K562 (cell line): Measurements from ENCODE around the gene SPTBN5. TPM values are rescaled to one million over a fixed set of nuclear protein-coding genes. Genes with fewer than 3 reads are reported as not detected.

Source experiments
- ATAC-seq: fragments of 200-7000 bp; cut with Tn5 transposase; 3 replicates; pipeline ENCODE4 v1.9.1; 2020; ENCODE audit warnings: moderate library complexity
- BruUV-seq: library from RNA; stranded (reverse); fragments of 400-500 nt; replicated peaks from 2 replicates; lab custom pipeline; 2021; lab: Mats Ljungman, UMichigan
- CTCF ChIA-PET: fragments of 300-600 bp; formaldehyde crosslinking; extraction: SDS; loops from one replicate; lab custom pipeline; 2021; ENCODE audit warnings: low intra/inter-chr PET ratio; lab: Yijun Ruan, JAX
- POLR2A ChIA-PET: fragments of 300-600, 350-650 bp; sonication (Branson Sonifier 250); formaldehyde crosslinking; extraction: SDS; loops from one replicate; lab custom pipeline; 2021; ENCODE audit warnings: antibody characterized with exemption, inconsistent platforms; lab: Yijun Ruan, JAX
- DNase-seq, 4 experiments: peaks; one replicate each; pipeline versions ENCODE4 v3.0.0 to v3.0.0-alpha.2; 2011 to 2018; ENCODE audit warnings: low spot score in 3 of 4, mixed read lengths in 3 of 4; ENCODE audit errors: extremely low read depth in 1 of 4
- FAIRE-seq: peaks from 2 replicates; lab custom pipeline; 2011; peaks lifted over from hg19 to GRCh38; lab: Jason Lieb, UNC
- H2AFZ ChIP-seq: 2 replicates; pipeline ENCODE4 v1.6.0; 2011; ENCODE audit warnings: low read depth, low read length, control low read depth, inconsistent platforms
- H3K27ac ChIP-seq: fragments of 200-600 bp; 3 replicates; pipeline ENCODE4 v1.8.0; 2011; ENCODE audit warnings: low read depth, mild to moderate bottlenecking, control low read depth, inconsistent platforms, low read length, moderate library complexity, mixed read lengths; ENCODE audit errors: extremely low read depth
- H3K27me3 ChIP-seq, 2 experiments: fragments of 300-600 bp in 1 of 2; 2 replicates in 1 of 2; 3 replicates in 1 of 2; pipeline versions ENCODE4 v1.6.0 to v1.8.0; 2011; ENCODE audit warnings: inconsistent platforms in 2 of 2, low read length in 2 of 2, mild to moderate bottlenecking in 1 of 2, mixed read lengths in 1 of 2, moderate library complexity in 1 of 2; ENCODE audit not compliant: control insufficient read depth in 2 of 2, insufficient read depth in 2 of 2
- H3K36me3 ChIP-seq: fragments of 300-600 bp; 3 replicates; pipeline ENCODE4 v1.8.0; 2011; ENCODE audit warnings: mild to moderate bottlenecking, low read length, inconsistent platforms; ENCODE audit not compliant: control insufficient read depth, insufficient read depth
- H3K4me1 ChIP-seq, 2 experiments: fragments of 200-600 bp in 1 of 2; replicated peaks in 1 of 2; 2 replicates in 1 of 2; 3 replicates in 1 of 2; pipeline versions ENCODE4 v1.5.1 to v1.8.0; 2011; ENCODE audit warnings: inconsistent platforms in 2 of 2, low read length in 2 of 2, mild to moderate bottlenecking in 1 of 2, mixed read lengths in 1 of 2, moderate library complexity in 1 of 2; ENCODE audit not compliant: control insufficient read depth in 2 of 2, insufficient read depth in 2 of 2
- H3K4me2 ChIP-seq: 2 replicates; pipeline ENCODE4 v1.6.1; 2011; ENCODE audit warnings: low read length, control low read depth, inconsistent platforms, mixed read lengths; ENCODE audit not compliant: insufficient read depth
- H3K4me3 ChIP-seq: fragments of 200-600 bp; sonication (generic), shearing (Covaris generic); 2 replicates; pipeline ENCODE4 v1.5.1; 2016; ENCODE audit warnings: control low read depth, inconsistent platforms
- H3K79me2 ChIP-seq: fragments of 200-600 bp; 3 replicates; pipeline ENCODE4 v1.8.0; 2011; ENCODE audit warnings: low read length, inconsistent platforms; ENCODE audit not compliant: control insufficient read depth, insufficient read depth
- H3K9ac ChIP-seq, 2 experiments: 2 replicates each; pipeline versions ENCODE4 v1.6.0 to v1.6.1; 2011; ENCODE audit warnings: low read depth in 2 of 2, low read length in 2 of 2, control low read depth in 1 of 2, inconsistent platforms in 1 of 2, mild to moderate bottlenecking in 1 of 2, mixed read lengths in 1 of 2; ENCODE audit not compliant: insufficient read depth in 1 of 2
- H3K9me1 ChIP-seq: one replicate; pipeline ENCODE4 v1.6.0; 2011; ENCODE audit warnings: inconsistent platforms, mild to moderate bottlenecking, low read length, moderate library complexity; ENCODE audit not compliant: control insufficient read depth, insufficient read depth
- H3K9me3 ChIP-seq: replicated peaks from 2 replicates; pipeline ENCODE4 v1.5.1; 2011; ENCODE audit warnings: low read depth, low read length, inconsistent platforms; ENCODE audit not compliant: control insufficient read depth, insufficient read depth
- H4K20me1 ChIP-seq: replicated peaks from 2 replicates; pipeline ENCODE4 v1.6.1; 2011; ENCODE audit warnings: low read length, inconsistent platforms, mixed read lengths; ENCODE audit not compliant: control insufficient read depth, insufficient read depth
- BCLAF1 ChIP-seq, 2 experiments: fragments of 450-650 bp in 1 of 2; IDR thresholded peaks; 2 replicates each; pipeline ENCODE4 v1.6.1; 2011 to 2017; ENCODE audit warnings: low read depth in 2 of 2, antibody characterized with exemption in 1 of 2, borderline replicate concordance in 1 of 2, low read length in 1 of 2, mild to moderate bottlenecking in 1 of 2, mixed read lengths in 1 of 2; ENCODE audit not compliant: control insufficient read depth in 1 of 2
- CLOCK ChIP-seq: fragments of 250-450 bp; sonication (Bioruptor Pico); IDR thresholded peaks from 2 replicates; pipeline ENCODE4 v1.4.0; 2020; ENCODE audit warnings: mild to moderate bottlenecking, moderate library complexity, borderline replicate concordance
- NFIC ChIP-seq: fragments of 450-650 bp; IDR thresholded peaks from 2 replicates; pipeline ENCODE4 v1.6.1; 2017; ENCODE audit warnings: mild to moderate bottlenecking, inconsistent platforms
- WGBS: fragments of 100-300 bp; shearing (Covaris generic); methylation state at CpG from one replicate; pipeline ENCODE4 v1.1.6; 2016; ENCODE audit warnings: low coverage, mixed read lengths; ENCODE audit not compliant: insufficient coverage; ENCODE audit errors: missing lambda C conversion rate; 5-methylcytosine and 5-hydroxymethylcytosine counted together
- in situ Hi-C: fragments of 300-500 bp; cut with MboI; formaldehyde crosslinking; loops from 4 replicates; pipeline ENCODE4 v1.15.0; 2018; ENCODE audit warnings: inconsistent platforms, mixed read lengths
- intact Hi-C: fragments of 100-400 bp; cut with micrococcal nuclease; formaldehyde crosslinking; loops from 2 replicates; pipeline ENCODE4 v1.14.2; 2022
- polyA plus RNA-seq, 8 experiments: library from polyadenylated mRNA; depleted of rRNA in 4 of 8; stranded (reverse) in 5 of 8; unstranded in 3 of 8; fragments of >200 nt; fragmentation: Nextera tagmentation in 2 of 8; fragmentation: Illumina TruSeq in 1 of 8; extraction: Ambion mirVana in 2 of 8; extraction: Trizol in 1 of 8; gene quantifications; 2 replicates each; pipeline versions ENCODE4 v1.2.1 to v1.2.3, GENCODE V29; 2011 to 2014; ENCODE audit warnings: inconsistent platforms in 1 of 8, missing spikeins in 1 of 8
- total RNA-seq, 7 experiments: library from RNA; depleted of rRNA in 6 of 7; stranded (reverse); fragments of >200 nt in 6 of 7; fragmentation: Illumina TruSeq in 2 of 7; extraction: Trizol in 2 of 7; gene quantifications; 2 replicates each; pipeline versions ENCODE4 v1.2.1 to v1.2.3, GENCODE V29; 2011 to 2021; ENCODE audit warnings: low replicate concordance in 1 of 7

Gene SPTBN5
- total and polyA plus RNA-seq, 9 of the 15 experiments (the other 6 are each of a cell fraction or from before 2014, with no cell fraction given), result 0.02 TPM; not detected in 8

GRCh38 chr15:41918506-41919126 lies 24.8 kb upstream of the SPTBN5 start:
- Histone ChIP-seq H3K36me3 (peaks cover 14% of the 10 kb centered on the region; the same call in 2 of the 3 replicates), H3K4me1 (peaks cover 9 to 11% of the 10 kb centered on the region in 2 experiments; a peak in 4 of 5 replicates), H3K9ac (no peak overlapping the region; a peak in 1 of 4 replicates), H3K4me2 (no peak overlapping the region), H3K9me1 (no peaks in the 10 kb centered on the region), H3K9me3 (no peaks in the 10 kb centered on the region), H3K27ac (no peak overlapping the region), H3K27me3 (no peaks in the 10 kb centered on the region)
- DNase-seq (no peak), ATAC-seq (no peak)
- 78% methylated on average over 8 of the region's 8 CpGs for WGBS
- in situ Hi-C loops (no loop called here), intact Hi-C loops (no loop called here)
- ChIA-PET CTCF (no interaction called here), POLR2A (interaction anchor here (0.6 kb wide), 1 partner anchor 213 kb away, joined by 4 read pairs; no protein-coding TSS in a partner anchor)
- no TSS peak for BruUV-seq
- TF ChIP-seq BCLAF1 (IDR thresholded peaks at IDR 0.05; ENCODE audit: borderline replicate concordance in 1 of 2, control insufficient read depth in 1 of 2, low read depth in 2 of 2, low read length in 1 of 2), result no peak
- no peak for TF ChIP-seq CLOCK (CRISPR knock-in tag)
- 0 out of 2 replicates have a peak, but pooled peaks have one; percentile 11 for TF ChIP-seq NFIC
- TF ChIP-seq, all 486 proteins: peak for 1
- Histone ChIP-seq H4K20me1 (peaks cover 3% of the 10 kb centered on the region; the same call in 1 of the 2 replicates), H2AFZ (no peak overlapping the region), H3K79me2 (no peaks in the 10 kb centered on the region), H3K4me3 (no peak overlapping the region)
- no peak for FAIRE-seq
